GM19238 (cell line): ENCODE results near the gene DQX1.
"Not testable (repeated sequence)": the region's sequence is repeated elsewhere in the genome, so short reads cannot be mapped to it uniquely, and the experiment has no call there.

Experiments
- DNase-seq: peaks from one replicate; pipeline ENCODE4 v3.0.0; 2011; ENCODE audit warnings: low spot score; ENCODE audit not compliant: insufficient read length

The DQX1 gene

GRCh38 chr2:74525717-74526648 is at the start of gene DQX1:
Gene DQX1, minus strand, starts transcription at chr2:74526231. Its CDS starts 502 bp downstream, at chr2:74525729.
- DNase-seq = peak; percentile 55

- no peak for DNase-seq
These were observed 49.3 kb upstream of the DQX1 start for GRCh38 chr2:74575320-74575719.

GRCh38 chr2:74573747-74574562 is 47.9 kb upstream of the DQX1 start:
- no peak for DNase-seq

GRCh38 chr2:74572178-74572925 is 46.3 kb upstream of the DQX1 start:
- DNase-seq = no peak

- DNase-seq = no peak
These were observed 45.0 kb upstream of the DQX1 start for GRCh38 chr2:74571058-74571457.

- DNase-seq = no peak
These were observed 43.7 kb upstream of the DQX1 start for GRCh38 chr2:74569686-74570085.

- DNase-seq = no peak
These were observed 41.9 kb upstream of the DQX1 start for GRCh38 chr2:74567881-74568280.

GRCh38 chr2:74566754-74567085 is 40.7 kb upstream of the DQX1 start:
- DNase-seq = no peak

- no peak for DNase-seq
These were observed 40.2 kb upstream of the DQX1 start for GRCh38 chr2:74566076-74566753.

- no peak for DNase-seq
These were observed 38.2 kb upstream of the DQX1 start for GRCh38 chr2:74564222-74564621.

GRCh38 chr2:74562126-74562775 is 36.2 kb upstream of the DQX1 start:
- no peak for DNase-seq

GRCh38 chr2:74561022-74561421 is 35.0 kb upstream of the DQX1 start:
- DNase-seq = not testable (repeated sequence)

- DNase-seq = no peak
These were observed 34.6 kb upstream of the DQX1 start for GRCh38 chr2:74560591-74560990.

- no peak for DNase-seq
These were observed 33.9 kb upstream of the DQX1 start for GRCh38 chr2:74559912-74560311.

GRCh38 chr2:74558284-74559230 is 32.5 kb upstream of the DQX1 start:
- no peak for DNase-seq

GRCh38 chr2:74556831-74557370 is 30.9 kb upstream of the DQX1 start:
- DNase-seq = no peak

- no peak for DNase-seq
These were observed 30.1 kb upstream of the DQX1 start for GRCh38 chr2:74556159-74556558.

GRCh38 chr2:74555610-74556103 is 29.6 kb upstream of the DQX1 start:
- no peak for DNase-seq
